ENCODE data around the gene MTA1.

Gene MTA1

GRCh38 chr14:105409364-105409763, 10.3 kb upstream of the MTA1 start:
- intact Hi-C loops (cut with micrococcal nuclease), result loop anchor here (5.0 kb wide), 1 partner anchor 37 kb away; no protein-coding TSS in a partner anchor
- no peaks in the 10 kb centered on the region for H3K9me3 Mint-ChIP-seq
- H3K4me1 Mint-ChIP-seq (ENCODE audit: low read depth), result peaks cover 66% of the 10 kb centered on the region
- no peaks in the 10 kb centered on the region for H3K36me3 Mint-ChIP-seq (ENCODE audit: low read depth)
- no peak overlapping the region for H3K4me3 Mint-ChIP-seq
- H3K27me3 Mint-ChIP-seq, result peaks cover 38% of the 10 kb centered on the region
- peak overlapping the region; percentile 80 for H3K27ac Mint-ChIP-seq

DNA sequence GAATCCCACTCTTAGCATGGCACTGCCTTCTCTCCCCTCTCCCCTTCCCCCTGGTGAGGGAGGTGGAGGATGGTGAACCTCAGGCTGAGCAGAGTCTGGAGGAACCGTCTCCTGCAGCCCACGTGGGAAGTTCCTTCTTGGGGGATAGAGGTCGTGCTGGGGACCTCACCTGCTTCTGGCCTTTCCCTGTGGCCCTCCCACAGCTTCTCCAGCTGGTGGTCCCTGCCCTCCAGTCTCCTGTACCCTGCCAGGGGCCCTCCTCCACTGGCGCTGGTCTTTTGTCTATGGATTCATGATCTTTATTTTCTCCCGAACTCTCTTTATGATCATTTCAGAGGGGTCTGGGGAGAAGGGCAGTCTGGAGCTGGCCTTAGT, 9.0 kb upstream of the MTA1 start:
- intact Hi-C loops (cut with micrococcal nuclease), result no loop called here
- Mint-ChIP-seq H3K4me1 (ENCODE audit: low read depth) (peaks cover 61% of the 10 kb centered on the region), H3K27ac (peak overlapping the region; percentile 52), H3K9me3 (no peaks in the 10 kb centered on the region), H3K27me3 (peaks cover 42% of the 10 kb centered on the region), H3K36me3 (ENCODE audit: low read depth) (no peaks in the 10 kb centered on the region), H3K4me3 (peak overlapping the region; percentile 72)

DNA sequence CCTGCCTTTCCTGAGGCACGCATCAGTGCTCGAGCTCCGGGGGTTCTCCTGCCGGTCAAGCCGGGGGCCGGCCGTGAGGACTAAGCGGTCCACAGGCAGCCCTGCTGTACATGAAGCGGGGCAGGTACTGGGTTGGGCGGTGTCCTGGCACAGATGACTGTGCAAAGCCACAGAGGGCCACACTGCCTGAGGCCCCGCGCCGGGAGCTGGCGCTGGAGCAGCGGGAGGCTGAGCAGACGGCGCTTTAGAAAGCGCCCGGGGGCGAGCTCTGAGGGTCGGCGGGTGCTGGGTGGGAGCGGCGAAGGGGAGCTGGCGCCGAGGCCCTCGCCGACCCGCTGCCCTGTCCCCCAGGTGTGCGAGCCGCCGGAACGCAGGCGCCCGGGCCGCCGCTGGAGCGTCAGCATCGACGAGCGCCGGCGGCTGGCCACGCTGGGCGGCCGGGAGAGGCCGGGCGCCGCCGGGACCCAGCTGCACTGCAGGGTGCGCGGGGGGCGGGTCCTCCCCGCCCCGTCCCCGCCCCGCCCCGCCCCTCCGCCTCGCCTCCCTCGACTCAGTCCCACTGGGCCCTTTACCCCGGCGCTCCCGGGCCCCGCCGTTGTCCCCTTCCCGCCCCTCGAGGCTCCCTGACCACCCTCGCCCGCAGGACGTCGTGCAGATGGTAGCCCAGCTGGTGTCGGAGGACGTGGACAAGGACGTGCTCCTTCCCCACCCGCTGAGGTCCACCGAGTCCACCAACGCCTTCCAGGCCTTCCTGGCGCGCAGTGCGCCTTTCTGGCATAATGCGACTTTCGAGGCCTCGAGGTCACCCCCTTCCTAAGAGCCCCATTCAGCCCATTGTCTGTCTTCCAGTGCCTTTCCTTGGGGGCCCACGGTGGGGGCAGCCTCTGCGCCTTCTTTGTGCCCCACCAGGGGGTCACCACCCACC, 8.3 kb upstream of the MTA1 start:
- Mint-ChIP-seq H3K4me3 (peak overlapping the region; percentile 72), H3K27me3 (peaks cover 45% of the 10 kb centered on the region), H3K9me3 (no peaks in the 10 kb centered on the region), H3K4me1 (ENCODE audit: low read depth) (peaks cover 55% of the 10 kb centered on the region), H3K36me3 (ENCODE audit: low read depth) (no peaks in the 10 kb centered on the region), H3K27ac (peak overlapping the region; percentile 52)
- intact Hi-C loops (cut with micrococcal nuclease), result no loop called here

- H3K4me1 Mint-ChIP-seq (ENCODE audit: low read depth), result peaks cover 49% of the 10 kb centered on the region
- H3K4me3 Mint-ChIP-seq, result peak overlapping the region; percentile 45
These were observed 7.4 kb upstream of the MTA1 start for GRCh38 chr14:105411985-105412770.

DNA sequence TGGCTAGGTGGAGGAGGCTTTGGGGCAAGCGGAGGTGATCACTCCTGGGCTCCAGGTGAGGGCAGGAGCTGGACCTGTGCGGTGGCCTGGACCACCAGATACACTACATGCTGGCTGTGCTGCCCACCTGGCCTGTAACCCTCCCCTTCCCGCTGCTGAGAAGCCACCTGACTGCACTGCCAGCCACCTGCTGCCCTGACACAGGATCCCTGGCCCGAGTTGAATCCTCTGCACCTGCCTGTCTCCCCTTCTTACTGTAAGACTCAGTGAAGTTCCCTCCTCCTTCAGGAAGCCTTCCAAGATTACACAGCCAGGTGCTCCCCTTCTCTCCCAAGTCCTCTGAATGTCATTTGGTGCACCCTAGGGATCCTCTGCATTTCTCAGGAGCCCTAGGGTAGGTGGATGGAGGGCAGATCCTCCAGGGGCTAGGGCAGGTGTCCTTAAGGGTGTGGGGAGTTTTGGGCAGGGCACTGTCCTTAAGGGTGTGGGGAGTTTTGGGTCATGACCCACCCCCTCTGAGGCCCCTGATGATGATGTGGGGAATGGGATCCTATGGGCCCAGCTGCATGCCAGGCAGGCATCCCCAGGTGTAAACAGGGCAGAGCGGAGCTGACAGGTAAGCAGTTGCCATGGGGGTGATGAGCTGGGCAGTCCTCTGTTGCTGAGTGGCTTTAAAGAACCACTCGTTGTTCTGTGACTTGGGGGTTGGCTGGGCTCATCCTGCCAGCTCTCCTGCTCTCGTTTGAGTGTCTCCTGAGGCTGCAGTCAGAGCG, 6.7 kb upstream of the MTA1 start:
- Mint-ChIP-seq H3K27ac (no peak overlapping the region), H3K4me3 (no peak overlapping the region), H3K27me3 (peaks cover 53% of the 10 kb centered on the region), H3K9me3 (no peaks in the 10 kb centered on the region), H3K4me1 (ENCODE audit: low read depth) (peaks cover 44% of the 10 kb centered on the region), H3K36me3 (ENCODE audit: low read depth) (no peaks in the 10 kb centered on the region)
- intact Hi-C loops (cut with micrococcal nuclease), result no loop called here

More at GRCh38 chr14:105411985-105412770, 7.4 kb upstream of the MTA1 start:
- Mint-ChIP-seq H3K9me3 (no peaks in the 10 kb centered on the region), H3K27me3 (peaks cover 49% of the 10 kb centered on the region), H3K27ac (no peak overlapping the region), H3K36me3 (ENCODE audit: low read depth) (no peaks in the 10 kb centered on the region)
- intact Hi-C loops (cut with micrococcal nuclease), result no loop called here

DNA sequence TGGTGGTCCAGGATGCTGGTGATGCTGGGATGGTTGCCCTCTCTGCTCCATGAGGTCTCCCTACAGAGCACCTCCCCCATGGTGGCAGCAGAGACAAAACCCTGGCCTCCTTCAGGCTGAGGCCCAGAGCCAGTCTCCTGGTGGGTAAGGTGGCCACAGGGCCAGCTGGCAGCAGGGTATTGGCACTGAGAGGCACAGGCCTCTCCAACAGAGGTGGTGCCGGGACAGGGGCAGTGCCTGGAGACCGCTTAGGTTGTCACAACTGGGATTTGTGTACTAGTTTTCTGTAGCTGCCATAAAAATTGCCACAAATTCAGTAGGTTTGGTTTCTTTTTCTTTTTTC, 6.1 kb upstream of the MTA1 start:
- Mint-ChIP-seq H3K4me1 (ENCODE audit: low read depth) (peaks cover 41% of the 10 kb centered on the region), H3K36me3 (ENCODE audit: low read depth) (no peaks in the 10 kb centered on the region), H3K4me3 (no peak overlapping the region), H3K27ac (no peak overlapping the region), H3K9me3 (no peaks in the 10 kb centered on the region), H3K27me3 (peaks cover 58% of the 10 kb centered on the region)
- intact Hi-C loops (cut with micrococcal nuclease), result no loop called here

GRCh38 chr14:105414456-105415371, 4.9 kb upstream of the MTA1 start:
- intact Hi-C loops (cut with micrococcal nuclease), result loop anchor here (2.0 kb wide), 2 partner anchors 20 to 76 kb away; partner anchors contain the start of gene TEDC1
- no peaks in the 10 kb centered on the region for H3K36me3 Mint-ChIP-seq (ENCODE audit: low read depth)
- H3K27me3 Mint-ChIP-seq, result peaks cover 64% of the 10 kb centered on the region
- H3K4me3 Mint-ChIP-seq, result peak overlapping the region; percentile 63
- no peaks in the 10 kb centered on the region for H3K9me3 Mint-ChIP-seq
- peak overlapping the region; percentile 63 for H3K27ac Mint-ChIP-seq
- peaks cover 38% of the 10 kb centered on the region for H3K4me1 Mint-ChIP-seq (ENCODE audit: low read depth)

GRCh38 chr14:105415481-105416428, 3.9 kb upstream of the MTA1 start:
- intact Hi-C loops (cut with micrococcal nuclease), result loop anchor here (2.0 kb wide), 2 partner anchors 21 to 75 kb away; partner anchors contain the start of gene TEDC1
- H3K9me3 Mint-ChIP-seq, result no peaks in the 10 kb centered on the region

DNA sequence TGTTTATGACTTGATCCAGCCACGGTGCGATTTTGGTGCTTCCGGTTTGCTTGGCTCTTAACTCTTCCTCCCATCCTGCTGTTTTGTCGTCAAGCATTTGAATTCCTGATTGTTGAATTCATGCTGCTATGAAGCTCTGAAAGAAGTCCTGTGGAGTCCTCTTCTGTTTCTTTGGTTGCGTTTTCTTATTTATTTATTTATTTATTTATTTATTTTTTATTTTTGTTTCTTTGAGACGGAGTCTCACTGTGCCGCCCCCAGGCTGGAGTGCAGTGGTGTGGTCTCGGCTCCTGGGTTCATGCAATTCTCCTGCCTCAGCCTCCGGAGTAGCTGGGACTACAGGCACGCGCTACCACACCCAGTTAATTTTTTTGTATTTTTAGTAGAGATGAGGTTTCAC, 3.0 kb upstream of the MTA1 start:
- H3K4me1 Mint-ChIP-seq (ENCODE audit: low read depth), result peaks cover 32% of the 10 kb centered on the region
- H3K27ac Mint-ChIP-seq, result no peak overlapping the region
- H3K27me3 Mint-ChIP-seq, result peaks cover 52% of the 10 kb centered on the region
- intact Hi-C loops (cut with micrococcal nuclease), result no loop called here
- H3K4me3 Mint-ChIP-seq, result no peak overlapping the region
- peaks cover 10% of the 10 kb centered on the region for H3K36me3 Mint-ChIP-seq (ENCODE audit: low read depth)
- no peaks in the 10 kb centered on the region for H3K9me3 Mint-ChIP-seq

More at GRCh38 chr14:105415481-105416428, 3.9 kb upstream of the MTA1 start:
- H3K4me3 Mint-ChIP-seq, result no peak overlapping the region
- peaks cover 3% of the 10 kb centered on the region for H3K36me3 Mint-ChIP-seq (ENCODE audit: low read depth)
- peaks cover 30% of the 10 kb centered on the region for H3K4me1 Mint-ChIP-seq (ENCODE audit: low read depth)
- H3K27me3 Mint-ChIP-seq, result peaks cover 58% of the 10 kb centered on the region
- H3K27ac Mint-ChIP-seq, result no peak overlapping the region

- H3K36me3 Mint-ChIP-seq (ENCODE audit: low read depth), result peaks cover 17% of the 10 kb centered on the region
- H3K9me3 Mint-ChIP-seq, result no peaks in the 10 kb centered on the region
- H3K4me3 Mint-ChIP-seq, result no peak overlapping the region
- intact Hi-C loops (cut with micrococcal nuclease), result no loop called here
- no peak overlapping the region for H3K27ac Mint-ChIP-seq
- peaks cover 43% of the 10 kb centered on the region for H3K27me3 Mint-ChIP-seq
- H3K4me1 Mint-ChIP-seq (ENCODE audit: low read depth), result peaks cover 38% of the 10 kb centered on the region
These were observed 1.9 kb upstream of the MTA1 start for GRCh38 chr14:105417690-105418121.

DNA sequence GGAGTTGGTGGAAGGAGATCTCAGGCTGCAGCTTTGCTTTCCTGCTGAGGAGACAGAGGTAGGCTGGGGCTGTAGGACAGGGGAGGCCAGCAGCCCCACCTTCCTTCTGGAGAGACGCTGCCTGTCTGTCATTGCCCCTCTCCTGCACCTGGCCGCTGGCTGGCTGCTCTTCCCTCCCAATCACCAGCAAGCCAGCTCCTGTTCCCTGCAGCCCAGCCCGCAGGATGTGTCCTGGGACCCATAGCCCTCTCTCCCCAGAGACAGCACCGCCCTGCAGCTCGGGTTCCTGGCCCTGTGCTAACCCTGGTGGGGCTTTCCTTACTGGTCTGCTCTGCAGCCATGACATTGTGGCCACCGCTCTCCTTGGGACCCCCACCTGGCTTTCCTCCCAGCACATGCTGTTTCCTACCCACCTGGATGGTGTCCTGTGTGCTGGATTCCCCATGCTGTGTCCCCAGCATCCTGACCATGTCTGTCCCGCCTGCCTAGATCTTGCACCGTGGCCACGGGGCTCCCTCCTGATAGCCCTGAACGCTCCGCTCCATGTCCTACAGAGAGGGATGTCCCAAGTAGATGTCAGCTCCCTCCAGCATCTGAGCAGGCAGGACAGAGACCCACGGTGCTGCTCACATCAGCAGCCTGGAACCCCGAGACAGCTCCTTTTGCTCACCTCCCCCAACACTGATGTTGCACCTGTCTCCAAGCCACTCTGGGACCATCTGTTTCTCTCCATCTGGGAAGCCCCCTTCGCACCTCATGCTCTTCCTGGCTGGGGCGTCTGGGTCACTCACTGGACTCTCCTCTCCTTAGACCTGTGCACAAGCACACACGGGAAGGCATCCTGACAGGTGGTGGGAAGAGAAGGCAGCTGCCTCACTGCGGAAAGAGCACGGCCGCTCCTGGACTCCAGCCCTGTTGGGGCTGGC, 1.1 kb upstream of the MTA1 start:
- Mint-ChIP-seq H3K4me3 (peak overlapping the region; percentile 74), H3K27me3 (peaks cover 35% of the 10 kb centered on the region), H3K9me3 (no peaks in the 10 kb centered on the region), H3K36me3 (ENCODE audit: low read depth) (peaks cover 19% of the 10 kb centered on the region), H3K4me1 (ENCODE audit: low read depth) (peaks cover 41% of the 10 kb centered on the region), H3K27ac (peak overlapping the region; percentile 61)
- intact Hi-C loops (cut with micrococcal nuclease), result no loop called here
